HG03135 (cell line): ENCODE data around the gene SMC2.

Experiments used
- ATAC-seq: cut with Tn5 transposase; IDR thresholded peaks from one replicate; pipeline ENCODE4 v1.9.1; 2021; ENCODE audit warnings: mild to moderate bottlenecking, moderate library complexity; ENCODE audit not compliant: unreplicated experiment

The SMC2 gene

GRCh38 chr9:104099630-104100029 is 5.5 kb downstream of the SMC2 start:
- ATAC-seq, result no peak

DNA sequence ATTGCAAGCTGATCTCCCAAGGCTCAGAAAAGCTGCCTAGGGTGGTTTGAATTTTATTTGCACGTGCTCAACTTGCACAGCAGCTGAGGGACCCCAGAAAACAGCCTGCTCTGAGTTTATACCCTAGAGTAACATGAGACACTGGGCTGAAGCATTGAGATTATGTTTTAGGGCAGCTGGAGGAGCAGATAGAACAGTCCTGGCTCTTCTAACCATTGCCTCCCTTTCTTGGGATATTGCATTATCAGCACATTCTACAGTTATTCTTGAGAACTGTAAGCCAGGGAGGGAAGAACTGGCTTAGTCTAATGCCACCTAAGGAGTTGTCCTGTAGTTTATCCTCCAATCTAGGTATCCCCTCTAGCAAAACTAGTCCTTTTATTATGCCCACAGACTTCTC is 10.3 kb downstream of the SMC2 start:
- no peak for ATAC-seq

DNA sequence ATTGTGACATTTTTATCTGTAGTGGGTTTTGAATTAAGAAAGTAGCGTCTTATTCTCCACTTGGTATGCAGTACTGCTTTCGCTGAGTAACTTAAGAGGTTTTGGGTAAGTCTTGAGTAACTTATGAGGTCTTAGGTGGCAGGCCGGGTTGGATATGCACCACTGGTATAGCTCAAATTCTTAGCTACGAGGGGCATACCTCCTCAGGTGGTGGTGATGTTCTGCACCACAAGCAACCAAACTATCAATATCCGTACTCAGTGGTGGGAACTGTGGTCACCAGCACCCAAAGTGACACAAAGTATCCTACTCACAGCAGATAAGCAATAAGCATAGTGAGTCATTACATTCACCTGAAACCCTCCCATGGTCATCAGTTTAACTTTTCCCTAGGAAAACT is 13.7 kb downstream of the SMC2 start:
- ATAC-seq, result no peak

GRCh38 chr9:104108315-104108714 is 14.2 kb downstream of the SMC2 start:
- no peak for ATAC-seq

DNA sequence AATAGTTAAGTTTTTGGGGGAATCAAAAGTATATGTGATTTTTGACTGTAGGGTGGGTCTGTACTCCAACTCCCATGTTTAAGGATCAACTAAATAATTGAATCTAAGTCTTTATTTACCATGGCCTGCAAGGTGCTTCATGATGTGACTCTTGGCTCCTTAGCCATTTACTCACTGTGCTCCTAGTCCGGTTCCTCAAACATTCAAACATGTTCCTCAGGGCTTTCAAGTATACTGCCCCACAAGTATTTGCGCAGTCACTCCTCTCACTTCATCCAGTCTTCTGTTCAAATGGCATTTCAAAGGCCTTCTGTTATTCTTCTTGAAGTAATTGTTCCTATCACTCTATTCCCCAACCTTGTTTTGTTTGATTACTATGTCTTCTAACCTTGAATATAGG is 16.4 kb downstream of the SMC2 start:
- no peak for ATAC-seq

DNA sequence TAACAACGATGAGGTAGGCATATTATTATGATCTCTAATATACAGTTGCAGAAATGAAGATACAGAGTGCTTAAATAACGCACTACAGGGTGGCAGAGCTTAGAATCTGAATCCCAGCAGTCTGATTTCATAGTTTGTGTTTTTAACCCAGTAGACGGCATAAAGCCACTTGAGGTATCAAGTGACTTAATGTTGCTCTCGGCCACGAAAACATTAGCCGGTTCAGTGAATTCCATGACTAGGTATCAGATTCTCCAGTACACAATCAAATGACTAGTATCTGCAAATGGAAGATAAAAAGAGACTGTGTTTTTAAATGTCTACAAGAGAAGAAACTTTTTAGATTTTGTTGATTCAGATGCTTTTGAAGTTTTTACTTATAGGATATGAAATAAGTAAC is 24.8 kb downstream of the SMC2 start:
- no peak for ATAC-seq

DNA sequence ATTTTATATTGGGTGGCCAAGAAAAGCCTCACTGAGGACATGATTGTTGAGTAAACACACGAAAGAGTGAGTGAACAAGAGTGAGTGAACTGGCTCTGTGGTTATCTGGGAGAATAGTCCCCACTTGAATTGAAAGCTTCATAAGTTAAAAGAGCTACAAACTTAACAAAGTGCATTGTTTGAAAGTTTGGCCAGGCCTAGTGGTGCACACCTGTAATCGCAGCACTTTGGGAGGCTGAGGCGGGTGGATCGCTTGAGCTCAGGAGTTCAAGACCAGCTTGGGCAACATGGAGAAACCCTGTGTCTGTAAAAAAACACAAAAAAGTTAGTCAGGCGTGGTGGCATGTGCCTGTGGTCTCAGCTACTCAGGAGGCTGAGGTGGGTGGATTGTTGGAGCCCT is 26.9 kb downstream of the SMC2 start:
- no peak for ATAC-seq

DNA sequence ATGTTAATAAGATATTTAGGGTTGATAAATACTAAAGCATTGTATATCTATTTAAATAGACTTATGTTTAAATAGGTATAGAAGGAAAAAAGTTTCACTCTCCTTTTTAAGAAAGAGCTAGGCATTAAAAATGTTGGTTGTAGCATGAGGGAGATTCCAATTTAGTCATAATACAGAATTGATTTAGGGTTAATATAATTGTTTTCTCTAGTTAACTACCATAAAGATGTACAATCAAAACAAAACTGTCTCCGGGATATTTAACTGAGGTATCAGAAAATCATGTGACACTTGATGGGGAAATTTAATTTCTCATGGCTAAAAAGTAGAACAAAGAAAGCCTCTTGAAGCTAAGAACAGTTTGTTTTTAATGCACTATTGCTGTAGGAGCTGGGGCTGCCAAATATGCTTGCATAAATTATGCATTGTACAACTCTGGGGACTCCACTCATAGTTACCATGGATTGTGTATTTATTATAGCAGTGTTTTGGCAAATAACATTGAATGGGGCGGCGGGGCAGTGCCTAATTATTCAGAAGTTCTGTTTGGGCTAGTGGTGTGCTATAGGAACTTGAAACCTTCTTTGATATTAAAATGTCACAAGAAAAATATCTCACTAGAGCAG is 44.2 kb downstream of the SMC2 start:
- no peak for ATAC-seq

DNA sequence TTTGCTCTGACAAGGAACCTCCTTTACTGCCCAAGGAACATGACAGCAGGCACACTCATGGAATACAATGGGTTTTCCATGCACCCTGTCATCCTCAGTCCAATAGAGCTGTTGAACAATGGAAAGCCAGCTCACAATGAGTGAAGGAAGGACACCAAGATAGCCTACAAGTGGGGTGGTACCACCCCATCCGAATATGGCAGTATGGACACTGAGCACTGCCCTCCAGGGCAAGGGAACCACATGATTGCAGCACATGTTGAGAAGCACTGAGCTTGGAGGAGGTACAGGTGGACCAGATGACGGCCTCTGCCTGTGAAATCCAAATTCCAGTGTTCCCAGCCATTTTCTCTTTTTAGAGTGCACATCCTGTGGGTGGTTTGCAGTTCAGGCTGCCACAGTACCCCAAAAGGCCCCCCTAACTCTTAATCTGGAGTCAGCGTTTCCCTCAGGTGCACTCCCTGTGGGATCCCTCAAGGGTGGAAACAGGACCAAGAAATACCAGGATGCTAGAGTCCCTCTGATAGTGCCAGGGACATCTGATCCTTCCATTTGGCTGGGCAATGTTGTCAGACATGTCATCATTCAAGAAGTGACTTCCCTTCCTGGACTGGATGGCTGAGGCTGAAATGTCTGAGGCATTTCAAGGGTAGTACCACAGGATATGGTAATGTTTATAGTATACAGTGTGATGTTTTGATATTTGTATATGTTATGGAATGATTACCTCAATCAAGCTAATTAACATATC is 48.9 kb downstream of the SMC2 start:
- no peak for ATAC-seq

- no peak for ATAC-seq
Measured at GRCh38 chr9:104143550-104143910, 49.4 kb downstream of the SMC2 start.

GRCh38 chr9:104144336-104144735 is 50.2 kb downstream of the SMC2 start:
- no peak for ATAC-seq

GRCh38 chr9:104173067-104173466 is 79.0 kb downstream of the SMC2 start:
- ATAC-seq, result no peak

DNA sequence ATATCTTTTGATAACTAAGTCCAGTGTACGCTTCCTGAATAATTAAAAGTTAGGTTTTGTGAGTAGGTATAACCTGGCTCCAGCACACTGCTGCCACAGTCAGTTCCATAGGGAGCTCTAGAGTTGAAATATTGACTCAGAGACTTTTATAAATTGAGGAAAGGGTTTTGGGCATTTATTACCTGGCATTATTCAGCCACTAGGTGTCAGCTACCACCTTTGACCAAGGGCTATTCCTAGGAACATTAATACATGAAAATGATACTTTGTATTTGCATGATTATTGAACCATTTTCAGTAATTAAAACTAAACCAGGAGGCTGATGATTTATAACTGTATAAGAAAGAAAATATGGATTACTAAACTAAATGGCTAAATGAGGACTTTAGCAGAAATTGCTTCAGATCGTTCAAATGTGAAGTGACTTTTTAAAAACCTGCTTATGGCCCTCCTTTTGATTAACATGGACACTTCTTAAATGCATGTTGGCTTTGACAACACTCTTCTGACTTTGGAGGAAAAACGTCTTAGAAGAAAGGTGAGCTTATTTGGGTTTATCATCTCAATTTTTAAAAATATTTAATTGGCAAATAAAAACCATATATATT is 83.0 kb downstream of the SMC2 start:
- ATAC-seq, result no peak

DNA sequence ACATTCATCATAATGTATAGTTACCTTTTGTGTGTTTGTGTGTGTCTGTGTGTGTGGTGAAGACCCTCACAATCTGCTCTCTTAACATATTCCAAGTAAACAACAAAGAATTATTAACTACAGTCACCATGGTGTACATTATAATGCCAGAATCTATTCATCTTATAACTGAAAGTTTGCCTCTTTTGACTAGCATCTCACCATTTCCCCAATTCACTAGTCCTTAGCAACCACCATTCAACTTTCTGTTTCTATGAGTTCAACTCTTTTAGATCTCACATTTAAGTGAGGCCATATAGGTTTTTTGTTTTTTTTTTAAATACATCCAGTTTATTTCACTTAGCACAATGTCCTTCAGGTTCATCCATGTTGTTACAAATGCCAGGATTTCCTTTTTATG is 83.6 kb downstream of the SMC2 start:
- ATAC-seq, result peak; percentile 83
